Activated CD4-positive, CD25-positive, alpha-beta regulatory T cell treated with anti-CD3 and anti-CD28 coated beads, Interleukin-2, amount 50 U/mL, for 72 hours (primary cell): Measurements from ENCODE around the gene YBX3.
A peak's percentile ranks its signal among the peaks of the same experiment; 100 is the strongest.
"Not testable (repeated sequence)": the region's sequence is repeated elsewhere in the genome, so short reads cannot be mapped to it uniquely, and the experiment has no call there.

ENCODE experiments used
- DNase-seq: peaks from one replicate; pipeline ENCODE4 v3.0.0; 2021

YBX3 gene

GRCh38 chr12:10722905-10723746 is at the start of gene YBX3:
Gene YBX3 (minus strand): TSS chr12:10723323. CDS start chr12:10723111, 212 bp downstream.
- peak; percentile 35 for DNase-seq

GRCh38 chr12:10771132-10771733 is 48.1 kb upstream of the YBX3 start:
- DNase-seq: no peak

- no peak for DNase-seq
These were observed 36.5 kb upstream of the YBX3 start for GRCh38 chr12:10759657-10760056.

GRCh38 chr12:10756194-10756593 is 33.1 kb upstream of the YBX3 start:
- DNase-seq: no peak

- no peak for DNase-seq
These were observed 29.9 kb upstream of the YBX3 start for GRCh38 chr12:10753059-10753458.

GRCh38 chr12:10750385-10750727 is 27.2 kb upstream of the YBX3 start:
- DNase-seq: no peak

GRCh38 chr12:10749700-10750384 is 26.7 kb upstream of the YBX3 start:
- peak; percentile 39 for DNase-seq

GRCh38 chr12:10747730-10748129 is 24.6 kb upstream of the YBX3 start:
- no peak for DNase-seq

GRCh38 chr12:10743420-10743819 is 20.3 kb upstream of the YBX3 start:
- not testable (repeated sequence) for DNase-seq

- DNase-seq: no peak
These were observed 18.7 kb upstream of the YBX3 start for GRCh38 chr12:10741845-10742244.

GRCh38 chr12:10740182-10740581 is 17.1 kb upstream of the YBX3 start:
- DNase-seq: no peak

GRCh38 chr12:10739157-10740118 is 16.3 kb upstream of the YBX3 start:
- DNase-seq: no peak

GRCh38 chr12:10737249-10737648 is 14.1 kb upstream of the YBX3 start:
- DNase-seq: no peak

- no peak for DNase-seq
These were observed 13.3 kb upstream of the YBX3 start for GRCh38 chr12:10736463-10736862.

- no peak for DNase-seq
These were observed 12.3 kb upstream of the YBX3 start for GRCh38 chr12:10735428-10735827.

- no peak for DNase-seq
These were observed 9.4 kb upstream of the YBX3 start for GRCh38 chr12:10732549-10732948.

- DNase-seq: no peak
These were observed 8.9 kb upstream of the YBX3 start for GRCh38 chr12:10732066-10732465.

- DNase-seq: no peak
These were observed 7.4 kb upstream of the YBX3 start for GRCh38 chr12:10730559-10730958.

- no peak for DNase-seq
These were observed 5.0 kb upstream of the YBX3 start for GRCh38 chr12:10728091-10728490.

GRCh38 chr12:10726945-10727344 is 3.8 kb upstream of the YBX3 start:
- no peak for DNase-seq

GRCh38 chr12:10725003-10725402 is 1.9 kb upstream of the YBX3 start:
- no peak for DNase-seq

GRCh38 chr12:10722502-10722904 is 620 bp downstream of the YBX3 start:
- DNase-seq: peak; percentile 44
